NCI-H2227 (cell line): ENCODE measurements around the gene MPHOSPH9.

ENCODE experiments used
- DNase-seq: peaks from one replicate; lab custom pipeline; 2025; ENCODE audit not compliant: unreplicated experiment; lab: John Stamatoyannopoulos, UW

MPHOSPH9 gene

DNA sequence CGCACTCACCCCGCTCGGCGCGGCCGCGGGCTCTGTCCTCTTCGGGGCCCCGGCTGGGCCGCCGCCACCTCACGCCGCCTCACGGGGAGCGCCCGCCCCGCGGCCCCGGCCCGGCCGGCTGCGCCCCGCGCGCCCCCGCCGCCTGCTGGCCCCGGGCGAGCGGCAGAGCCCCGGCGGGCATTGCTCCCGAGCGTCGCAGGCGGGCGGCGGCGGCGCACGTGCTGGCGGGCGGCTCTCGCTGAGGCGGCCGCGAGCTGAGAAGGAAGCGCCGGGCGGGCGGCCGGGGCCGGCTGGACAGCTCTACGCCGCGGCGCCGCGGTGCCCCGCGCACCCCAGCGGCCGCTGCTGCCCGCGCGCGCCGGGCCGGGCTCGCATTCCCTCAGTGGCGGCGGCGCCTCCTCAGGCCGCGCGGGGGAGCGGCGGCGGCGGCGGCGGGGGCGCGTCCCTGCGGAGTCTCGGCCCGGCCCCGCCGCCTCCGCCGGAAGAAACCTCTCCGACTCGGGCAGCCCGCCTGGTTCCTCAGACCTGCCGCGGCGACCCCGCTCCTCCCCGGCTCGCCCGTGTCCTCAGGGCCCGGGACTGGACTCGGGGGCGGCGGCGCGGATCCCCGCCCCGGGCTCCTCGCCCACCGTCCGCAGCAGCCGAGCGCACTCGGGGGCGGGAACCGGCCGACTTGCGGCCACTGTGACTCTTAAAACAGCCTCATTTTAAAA, 82.0 kb downstream of the MPHOSPH9 start, which contains the start of gene PITPNM2:
TSS of gene PITPNM2 (minus strand) at position 347 of the 713 bp plus-strand sequence. CDS start 116,500 bp downstream, outside the sequence.
- DNase-seq, result peak; percentile 79

DNA sequence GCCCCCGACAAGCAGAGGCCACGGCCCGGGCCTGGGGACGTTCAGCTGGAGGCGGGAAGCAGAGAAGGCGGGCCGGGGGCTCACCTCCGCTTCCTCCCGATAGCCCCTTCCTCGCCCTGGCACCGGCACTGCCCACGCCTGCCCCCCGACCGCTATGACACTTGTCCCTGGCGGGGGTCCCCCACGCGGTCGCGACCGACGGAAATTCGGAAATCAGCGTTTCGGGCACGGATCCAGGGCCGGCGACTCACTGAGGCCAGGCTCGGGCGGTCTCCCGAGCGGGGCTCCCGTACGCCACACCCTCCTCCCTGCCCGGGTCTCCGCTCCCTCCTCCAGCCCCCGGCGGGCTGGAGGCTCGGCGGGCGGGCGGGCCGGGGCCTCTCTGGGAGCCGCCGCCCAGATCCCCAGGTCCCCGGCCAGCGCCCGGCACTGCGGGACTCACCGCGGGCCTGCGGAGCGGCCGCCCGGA, 82.6 kb downstream of the MPHOSPH9 start:
- peak; percentile 62 for DNase-seq

DNA sequence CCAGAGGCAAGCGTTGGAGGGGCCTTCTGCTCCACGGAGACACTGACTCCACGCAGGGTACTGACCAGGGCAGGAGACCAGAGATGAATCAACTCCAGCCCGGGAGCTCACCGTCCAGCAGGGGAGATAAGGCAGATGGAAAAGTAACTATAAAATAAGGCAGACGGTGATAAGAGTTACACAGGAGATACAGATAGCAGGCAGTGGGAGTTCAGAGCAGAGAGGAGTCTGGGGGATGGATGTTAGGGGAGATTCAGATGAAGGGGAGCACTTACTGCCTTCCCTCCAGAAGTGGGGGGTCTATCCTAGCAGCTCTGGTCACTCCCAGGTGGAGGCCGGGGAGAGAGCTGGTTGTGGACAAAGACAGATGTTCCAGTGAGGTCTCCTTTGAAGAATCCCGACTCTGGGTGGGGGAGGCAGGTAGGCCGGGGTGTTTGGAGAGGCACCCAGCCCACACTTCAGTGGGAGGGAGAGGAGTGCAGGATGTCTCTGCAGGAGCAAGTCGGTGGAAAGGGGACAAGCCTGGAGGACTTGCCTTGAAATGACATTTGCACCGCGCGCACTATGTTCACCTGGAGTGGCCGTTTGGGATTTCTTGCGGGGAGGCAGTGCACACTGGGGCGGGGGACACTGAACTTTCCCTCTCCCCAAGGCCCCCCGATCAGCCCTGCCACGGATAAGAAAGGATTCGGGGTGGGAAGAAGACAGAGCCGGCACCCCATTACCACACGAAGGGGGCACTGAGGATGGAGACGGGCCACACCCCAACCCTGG, 83.3 kb downstream of the MPHOSPH9 start:
- no peak for DNase-seq

DNA sequence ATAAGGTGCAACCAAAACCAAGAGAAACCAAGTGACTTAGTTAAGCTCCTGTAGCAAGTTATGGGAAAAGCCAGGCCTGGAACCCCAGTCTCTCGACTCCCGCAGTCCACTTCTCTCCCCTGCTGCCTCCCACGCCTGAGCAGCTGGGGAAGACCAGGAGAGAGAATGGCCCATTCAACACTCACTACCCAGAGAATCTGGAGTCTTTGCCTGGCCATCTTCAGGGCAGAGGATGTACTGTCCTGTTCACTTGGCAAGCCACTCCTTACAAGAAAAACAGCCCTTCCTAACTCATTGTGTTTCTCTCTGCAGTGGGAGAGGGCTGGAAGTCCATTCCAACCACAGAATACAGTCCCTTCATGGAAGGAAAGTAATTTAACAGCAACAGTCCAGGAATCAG, 83.9 kb downstream of the MPHOSPH9 start:
- no peak for DNase-seq

DNA sequence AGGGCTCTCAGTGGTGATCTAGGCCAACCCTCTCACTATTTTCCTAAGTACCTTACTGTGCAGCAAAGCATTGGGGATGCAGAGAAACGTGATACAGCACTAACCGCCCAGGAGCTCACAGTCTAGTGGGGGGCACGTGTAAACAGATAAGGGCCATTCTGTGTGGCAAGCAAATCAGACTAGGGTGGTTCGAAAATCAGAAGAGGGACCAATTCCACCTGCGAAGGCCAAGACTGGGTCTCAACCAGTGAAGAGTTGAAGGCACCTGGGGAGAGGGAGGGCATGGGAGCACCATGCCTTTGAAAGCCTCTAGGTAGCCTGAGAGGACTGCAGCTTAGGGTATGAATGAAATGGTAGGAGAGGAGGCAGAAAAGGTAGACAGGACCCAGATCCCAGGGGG, 84.3 kb downstream of the MPHOSPH9 start:
- DNase-seq, result no peak

DNA sequence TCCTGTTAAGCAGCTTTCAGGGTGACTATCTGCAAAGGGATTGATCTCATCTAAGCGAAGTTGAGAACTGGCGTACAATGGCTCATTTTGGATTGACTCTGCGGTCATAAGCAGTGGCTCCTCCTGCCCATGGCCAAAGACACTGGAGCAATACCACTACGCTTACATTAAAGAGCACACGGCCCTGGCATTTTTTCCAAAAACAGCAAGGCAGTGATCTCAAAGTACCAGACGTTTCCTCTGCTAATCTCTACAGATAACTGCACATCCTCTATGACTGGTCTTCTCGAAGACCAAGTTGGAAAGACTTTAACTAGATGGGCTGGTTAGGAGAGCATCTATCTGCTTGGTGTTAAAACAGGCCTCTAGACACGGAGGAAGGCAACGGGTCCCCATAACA, 84.7 kb downstream of the MPHOSPH9 start:
- DNase-seq, result no peak

DNA sequence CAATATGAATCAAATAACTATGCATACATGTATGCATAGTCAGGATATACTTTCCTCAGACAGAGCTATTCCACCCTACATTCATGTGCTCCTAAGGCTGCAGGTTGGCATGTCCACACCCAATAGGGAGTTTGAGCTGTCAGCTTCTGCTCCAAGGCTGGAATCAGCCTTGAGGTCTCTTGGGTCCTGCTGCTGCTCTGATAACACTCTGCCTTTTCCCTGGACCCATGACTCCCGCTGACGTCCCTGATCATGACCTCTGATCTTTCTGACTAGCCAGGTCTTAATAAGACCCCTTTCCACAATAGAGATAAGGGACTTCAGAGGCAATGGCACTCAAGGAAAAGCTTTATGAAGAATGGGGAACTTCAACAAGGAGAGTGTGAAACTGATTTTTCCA, 87.7 kb downstream of the MPHOSPH9 start:
- DNase-seq, result no peak

DNA sequence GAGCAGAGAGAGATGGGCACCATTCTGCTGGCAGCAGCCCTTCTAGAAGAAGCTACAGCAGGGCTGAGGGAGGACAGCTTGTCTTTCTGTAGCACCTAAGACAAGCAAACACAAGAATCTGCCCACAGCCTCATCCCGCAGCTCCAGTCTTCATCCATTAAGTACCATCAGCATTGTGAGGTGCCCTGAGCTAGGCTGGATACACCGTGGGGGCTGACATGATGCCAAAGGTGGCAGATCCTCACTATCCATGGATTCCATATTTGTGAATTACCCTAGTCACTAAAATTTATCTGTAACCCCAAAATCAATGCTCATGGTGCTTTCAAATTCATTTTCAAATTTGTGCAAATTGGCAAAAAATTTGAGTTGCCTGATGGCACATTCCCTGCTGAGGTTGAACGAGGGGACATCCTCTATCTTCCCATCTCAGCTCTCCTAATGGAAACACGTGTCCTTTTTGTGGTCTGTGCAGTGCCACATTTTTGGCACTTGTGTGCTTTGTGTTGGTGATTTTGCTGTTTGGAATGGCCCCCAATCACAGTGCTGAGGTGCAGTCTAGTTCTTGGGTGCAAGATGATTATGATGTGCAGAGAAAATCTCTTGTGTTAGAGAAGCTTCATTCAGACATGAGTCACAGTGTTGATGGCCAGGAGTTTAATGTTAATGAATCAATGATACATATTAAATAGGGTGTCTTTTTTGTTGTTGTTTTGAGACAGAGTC, 89.0 kb downstream of the MPHOSPH9 start:
- DNase-seq, result no peak

DNA sequence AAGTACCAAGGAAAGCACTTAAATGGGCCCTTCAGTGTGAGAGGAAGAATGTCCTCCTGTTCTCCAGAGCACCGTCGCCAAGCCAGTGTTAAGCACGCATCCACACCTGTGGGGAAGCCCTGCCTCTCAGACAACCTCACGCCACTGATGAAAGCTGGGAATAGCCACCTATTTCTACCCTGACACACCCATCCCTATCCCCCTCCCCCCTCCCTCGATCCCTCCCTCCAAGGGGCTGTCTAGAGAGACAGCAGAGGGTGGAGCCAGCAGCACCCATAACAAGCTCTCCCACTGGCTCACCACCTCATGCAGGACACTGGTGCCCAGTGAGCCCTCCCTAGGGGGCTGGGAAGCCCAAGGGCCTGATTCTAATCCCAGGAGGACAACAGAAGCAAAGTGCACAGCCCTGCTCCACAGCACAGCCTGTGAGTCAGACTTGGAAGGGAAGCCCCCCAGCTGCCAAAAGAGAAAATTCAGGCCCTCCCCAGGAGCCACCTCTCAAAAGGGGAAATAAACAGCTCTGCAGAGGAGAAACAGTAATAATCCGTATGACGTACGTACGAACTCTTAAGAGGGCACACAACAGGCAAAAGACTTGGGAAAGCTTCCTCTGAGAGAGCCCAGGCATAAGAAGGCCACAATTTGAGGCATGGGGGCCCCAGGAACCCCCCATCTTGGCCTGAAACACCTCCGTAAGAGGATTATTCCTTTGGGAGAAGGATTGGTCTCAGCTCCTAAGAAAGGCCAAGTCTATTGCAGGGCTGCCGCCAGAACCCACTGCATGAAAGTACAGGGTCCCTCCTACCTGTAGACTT, 89.8 kb downstream of the MPHOSPH9 start:
- DNase-seq, result peak; percentile 18

DNA sequence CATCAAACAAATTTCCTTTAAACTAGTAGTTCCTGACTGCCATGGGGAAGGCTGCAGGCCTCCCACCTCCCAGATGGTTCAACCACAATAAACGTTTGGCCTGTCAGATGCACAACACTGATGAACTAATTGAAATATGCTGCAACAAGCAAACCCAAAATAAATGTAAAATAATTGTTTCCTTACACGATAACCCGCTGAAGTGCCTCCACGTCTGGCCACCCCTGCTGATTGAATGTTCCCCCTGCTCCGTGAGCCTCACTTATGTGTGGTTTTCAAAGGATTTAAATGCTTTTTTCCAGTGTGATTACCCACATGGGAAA, 90.5 kb downstream of the MPHOSPH9 start:
- no peak for DNase-seq

DNA sequence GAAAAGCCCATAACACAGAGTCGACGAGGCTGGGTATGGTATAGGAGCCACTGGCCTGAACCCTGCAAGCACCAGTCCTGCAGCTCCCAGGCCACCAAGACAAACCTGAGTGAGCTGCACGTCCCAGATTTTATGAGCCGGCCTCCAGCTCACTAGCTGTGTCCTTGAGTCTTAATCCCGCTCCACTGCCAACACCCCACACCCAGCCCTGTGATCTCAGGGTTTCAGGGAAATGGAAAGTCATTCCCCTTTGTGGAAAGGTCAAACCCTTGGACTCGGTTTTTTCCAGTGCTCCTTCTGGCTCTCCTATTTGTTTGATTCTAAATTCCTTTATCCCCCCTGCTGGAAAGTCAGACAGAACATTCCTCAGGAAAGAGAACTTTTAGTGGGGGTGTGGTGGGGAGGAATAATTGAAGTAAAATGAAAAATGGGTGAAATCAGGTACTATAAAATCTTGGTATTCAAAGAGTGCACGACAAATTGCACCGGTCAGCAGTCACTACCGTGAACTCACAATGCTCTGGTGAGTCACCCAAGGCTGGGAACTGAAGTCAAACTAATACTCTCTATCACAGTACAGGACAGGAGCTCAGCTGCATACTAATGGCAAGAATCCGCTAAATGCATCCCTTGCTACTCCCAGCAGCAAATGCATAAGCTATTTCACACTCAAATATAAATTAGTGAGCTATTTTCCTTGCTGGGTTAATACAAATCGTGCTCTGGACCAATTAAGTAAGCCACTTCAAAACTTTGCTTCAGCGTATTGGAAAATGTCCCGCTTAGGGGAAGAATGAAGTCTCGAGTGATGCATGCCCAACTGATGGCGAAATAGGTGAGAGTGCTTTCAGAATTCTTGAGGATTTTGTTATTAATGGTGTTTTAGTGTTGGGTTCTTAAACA, 91.1 kb downstream of the MPHOSPH9 start:
- DNase-seq, result peak; percentile 18

DNA sequence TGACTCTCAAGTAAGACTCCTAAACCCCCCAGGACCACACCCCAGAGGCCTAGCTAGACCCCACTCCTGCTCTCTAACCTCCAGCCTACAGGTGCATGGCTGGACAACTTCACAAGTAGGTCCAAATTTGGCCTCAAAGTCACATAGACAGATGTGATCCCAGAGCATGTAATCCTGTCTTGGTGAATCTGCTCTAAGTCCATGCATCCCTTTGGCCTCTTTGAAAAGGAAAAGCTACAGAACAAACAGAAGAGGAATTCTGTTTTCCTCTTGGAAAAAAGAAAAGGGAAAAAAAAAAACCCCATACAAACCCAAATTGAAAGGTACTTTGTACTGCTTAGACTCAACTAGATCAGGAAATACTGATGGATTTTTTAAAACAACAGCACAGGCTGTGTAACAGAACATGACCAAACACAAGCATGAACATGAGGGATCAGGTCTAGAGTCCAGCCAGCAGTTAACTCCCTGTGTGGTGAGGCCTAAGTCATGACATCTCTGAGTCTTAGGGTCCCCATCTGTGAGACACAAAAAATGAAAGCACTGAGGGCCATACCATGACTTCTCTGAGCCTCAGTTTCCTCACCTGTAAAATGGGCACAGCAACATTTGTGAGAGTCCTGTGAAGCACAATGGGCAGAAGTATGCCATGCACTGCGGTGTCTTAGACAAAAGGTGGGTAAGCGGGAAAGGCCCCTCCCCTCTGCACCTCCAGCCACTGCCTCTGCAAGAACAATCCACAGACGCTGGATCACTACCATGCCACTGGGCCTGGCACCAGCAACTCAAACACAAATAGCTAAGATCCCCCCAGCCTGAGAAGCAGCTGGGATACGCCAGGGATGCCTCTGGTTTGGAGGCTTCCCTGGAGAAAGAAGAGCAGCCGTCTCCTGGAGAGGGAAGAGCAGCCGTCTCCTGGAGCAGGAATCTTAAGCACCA, 92.0 kb downstream of the MPHOSPH9 start:
- DNase-seq, result no peak

DNA sequence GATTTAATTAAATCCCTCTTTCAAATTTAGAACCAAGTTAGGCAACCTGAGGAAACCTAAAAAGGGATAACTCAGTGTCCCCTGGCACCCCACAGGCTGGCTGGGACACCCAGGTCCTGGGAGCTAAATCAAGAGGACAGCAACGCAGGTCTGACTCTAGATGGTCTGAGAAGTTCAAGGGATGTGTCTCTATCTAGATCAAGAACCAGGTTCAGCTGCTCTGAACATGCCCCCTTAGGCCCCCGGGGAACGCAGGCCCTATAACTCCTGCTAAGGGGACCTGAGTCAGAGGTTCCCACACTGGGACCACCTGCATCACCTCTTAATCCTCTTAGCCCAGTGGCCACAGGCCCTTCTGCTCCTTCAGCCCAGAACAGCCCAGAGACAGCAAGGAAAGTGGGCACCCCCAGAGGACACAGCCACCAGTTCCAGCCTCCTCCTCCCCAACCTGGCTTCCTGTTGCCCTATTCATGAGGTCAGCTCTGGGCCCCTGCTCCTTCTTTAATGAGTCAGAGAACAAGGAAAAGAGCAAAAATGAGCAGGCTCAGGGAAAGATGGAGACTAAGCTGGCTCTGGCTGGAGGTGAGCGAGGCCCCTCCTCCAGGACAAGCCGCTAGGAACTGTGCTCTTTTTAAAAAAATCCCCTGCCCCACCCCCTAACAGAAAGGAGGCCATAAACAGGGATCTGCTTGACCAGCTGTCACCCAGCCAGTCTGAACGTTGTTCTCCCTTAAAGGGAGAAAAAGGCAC, 92.8 kb downstream of the MPHOSPH9 start:
- peak; percentile 31 for DNase-seq

DNA sequence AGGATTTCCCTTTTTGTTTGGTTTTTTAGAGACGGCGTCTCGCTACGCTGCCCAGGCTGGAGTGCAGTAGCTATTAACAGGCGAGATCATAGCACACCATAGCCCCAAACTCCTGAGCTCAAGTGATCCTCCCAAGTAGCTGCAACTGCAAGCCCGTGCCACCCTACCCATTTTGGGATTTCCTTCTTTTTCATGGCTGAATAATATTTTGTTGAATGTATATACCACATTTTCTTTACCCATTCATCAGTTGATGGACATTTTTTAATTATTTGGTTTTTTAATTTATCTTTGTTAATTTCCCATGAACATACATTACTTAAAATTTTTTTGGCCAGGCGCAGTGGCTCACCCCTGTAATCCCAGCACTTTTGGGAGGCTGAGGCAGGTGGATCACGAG, 97.3 kb downstream of the MPHOSPH9 start:
- no peak for DNase-seq

DNA sequence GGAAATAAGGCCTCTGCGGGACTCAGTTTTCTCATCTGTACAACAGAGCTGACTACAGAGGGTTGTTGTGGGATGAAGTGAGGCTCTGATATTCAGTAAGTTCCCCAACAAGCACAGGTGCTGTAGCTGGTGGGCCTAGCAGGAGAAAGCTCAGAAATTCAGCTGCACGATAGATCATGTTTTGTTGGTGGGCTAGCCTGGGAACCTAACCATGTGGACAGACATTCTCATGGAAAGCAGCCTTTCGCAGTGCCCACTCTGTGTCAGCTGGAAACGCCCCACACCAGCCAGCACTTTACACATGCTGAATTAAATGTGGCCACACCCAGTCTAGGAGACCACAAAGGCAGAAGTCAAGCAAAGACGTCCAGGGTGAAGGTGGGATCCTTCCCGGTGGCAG, 98.1 kb downstream of the MPHOSPH9 start:
- no peak for DNase-seq

DNA sequence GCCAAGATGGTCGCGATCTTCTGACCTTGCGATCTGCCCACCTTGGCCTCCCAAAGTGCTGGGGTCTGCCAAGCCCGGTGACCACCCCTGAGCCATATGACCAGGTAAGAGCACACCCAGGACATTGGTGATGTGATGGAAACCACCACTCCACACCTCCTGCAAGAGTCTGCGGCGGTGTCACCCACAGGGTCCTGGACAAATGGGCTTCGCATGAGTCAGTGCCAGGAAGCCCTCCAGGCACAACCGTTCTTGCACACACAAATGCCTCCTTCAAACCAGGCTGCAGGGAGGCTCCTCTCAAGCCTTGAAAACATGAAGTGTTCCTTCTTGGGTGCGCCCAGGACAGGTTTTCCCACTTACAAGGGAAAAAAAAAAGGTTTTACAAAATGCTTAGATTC, 98.7 kb downstream of the MPHOSPH9 start:
- no peak for DNase-seq

DNA sequence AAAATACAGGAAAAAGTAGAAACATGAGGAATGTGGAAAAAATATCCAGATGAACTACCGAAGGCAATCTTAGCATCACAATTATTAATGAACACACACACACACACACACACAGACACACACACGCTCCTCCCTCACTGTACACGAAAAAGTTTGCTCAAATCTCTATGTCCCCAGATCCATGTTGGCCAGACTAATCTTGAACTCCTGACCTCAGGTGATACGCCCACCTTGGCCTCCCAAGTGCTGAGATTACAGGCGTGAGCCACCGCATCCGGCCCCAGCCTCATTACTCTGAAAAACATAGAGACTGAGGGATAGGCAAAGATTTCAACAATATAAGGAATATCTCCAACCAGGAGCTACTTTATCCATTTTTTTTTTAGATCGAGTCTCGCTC, 99.2 kb downstream of the MPHOSPH9 start:
- DNase-seq, result no peak

DNA sequence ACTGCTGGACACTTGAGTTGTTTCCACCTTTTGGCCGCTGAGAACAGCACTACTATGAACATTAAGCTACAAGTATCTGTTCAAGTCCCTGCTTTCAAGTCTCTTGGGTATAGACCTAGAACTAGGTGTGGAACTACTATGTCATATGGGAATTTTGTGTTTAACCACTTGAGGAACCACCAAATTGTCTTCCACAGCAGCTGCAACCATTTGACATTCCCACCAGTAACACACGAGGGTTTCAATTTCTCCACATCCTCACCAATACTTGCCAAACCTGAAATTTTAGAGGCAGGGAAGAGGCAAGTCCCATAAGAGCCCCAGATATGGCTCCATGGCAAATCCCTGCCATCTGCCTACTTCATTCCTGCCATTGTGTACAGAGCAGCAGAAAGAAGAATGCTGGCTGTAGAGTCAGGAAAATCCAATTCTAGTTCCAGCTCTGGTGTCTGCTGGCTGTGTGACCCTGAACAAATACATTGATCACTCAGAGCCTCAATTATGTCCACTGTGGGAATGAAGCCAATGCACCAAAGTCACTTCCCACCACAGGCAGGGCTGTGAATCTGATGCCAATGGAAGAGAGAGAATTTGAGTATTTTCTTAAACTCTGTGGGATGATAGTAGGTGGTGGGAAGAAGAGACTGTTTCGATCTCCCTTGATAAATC, 99.9 kb downstream of the MPHOSPH9 start:
- no peak for DNase-seq
